ENCODE data around the gene PDE6G. TPM values are rescaled to one million over a fixed set of nuclear protein-coding genes. Genes with fewer than 3 reads are reported as not detected.
A peak's percentile ranks its signal among the peaks of the same experiment; 100 is the strongest.

The PDE6G gene
- total and polyA plus RNA-seq, 4 donors, result 0.43 to 0.58 TPM; not detected in 2

DNA sequence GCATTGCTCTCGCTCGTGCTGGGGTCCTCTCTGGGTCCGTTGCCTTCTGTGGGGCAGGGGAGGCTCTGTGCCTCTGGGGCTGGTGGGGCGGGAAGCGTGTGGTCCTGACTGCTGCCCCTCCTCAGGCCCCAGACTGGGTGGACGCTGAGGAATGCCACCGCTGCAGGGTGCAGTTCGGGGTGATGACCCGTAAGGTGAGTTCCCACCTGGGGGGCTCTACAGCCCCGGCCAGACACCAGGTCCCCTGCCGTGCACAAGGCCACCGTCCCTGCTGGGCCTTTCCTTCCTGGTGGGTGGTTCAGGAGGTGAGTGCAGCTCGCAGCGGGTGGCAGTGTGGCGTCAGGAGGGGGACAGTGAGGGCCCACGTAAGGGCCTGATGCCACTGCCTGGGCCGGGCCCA lies 34.2 kb upstream of the PDE6G start:
- intact Hi-C loops (cut with DNase I), result no loop called here
- peaks cover 5 to 7% of the 10 kb centered on the region in 2 donors for H3K36me3 ChIP-seq (ENCODE audit: control insufficient read depth in 1 of 2, insufficient read depth in 2 of 2, low read length in 1 of 2)
- H3K27me3 ChIP-seq (ENCODE audit: control insufficient read depth in 1 of 2, insufficient read depth in 2 of 2, low read length in 1 of 2), result no peaks in the 10 kb centered on the region
- H3K4me1 ChIP-seq (ENCODE audit: control insufficient read depth in 1 of 2, insufficient read depth in 2 of 2, low read length in 2 of 2), result no peaks in the 10 kb centered on the region
- H3K27ac ChIP-seq (ENCODE audit: low read depth in 1 of 2, low read length in 2 of 2), result no peak overlapping the region
- DNase-seq (no peak), ATAC-seq (ENCODE audit: low FRiP score) (no peak)
- 84 to 85% methylated on average over 17 of the region's 17 CpGs for WGBS, 2 donors
- no peak overlapping the region for H3K4me3 ChIP-seq (ENCODE audit: low read length in 2 of 2)
- no peaks in the 10 kb centered on the region for H3K9me3 ChIP-seq (ENCODE audit: control insufficient read depth, low read length)

DNA sequence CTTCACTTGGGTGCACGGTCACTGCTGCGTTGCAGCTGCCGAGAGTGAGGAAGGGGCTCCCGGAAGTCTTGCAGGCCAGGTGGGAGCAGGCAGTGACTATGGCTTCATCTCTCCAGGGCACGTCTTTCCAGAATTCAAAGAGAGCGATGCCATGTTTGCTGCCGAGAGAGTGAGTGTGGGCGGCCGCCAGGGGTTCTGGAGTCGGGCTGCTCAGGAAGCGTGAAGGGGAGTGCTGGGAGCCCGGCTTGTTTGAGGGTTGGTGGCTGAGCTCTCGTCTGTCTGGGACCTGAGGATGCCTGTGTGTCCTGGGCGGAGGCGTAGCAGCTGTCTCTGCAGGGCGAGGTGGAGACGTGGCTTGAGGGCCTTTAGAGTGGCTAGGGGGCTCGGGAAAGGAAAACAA lies 33.7 kb upstream of the PDE6G start:
- intact Hi-C loops (cut with DNase I), result no loop called here
- no peaks in the 10 kb centered on the region for H3K9me3 ChIP-seq (ENCODE audit: control insufficient read depth, low read length)
- H3K36me3 ChIP-seq (ENCODE audit: control insufficient read depth in 1 of 2, insufficient read depth in 2 of 2, low read length in 1 of 2), result peaks cover 0 to 5% of the 10 kb centered on the region in 2 donors
- DNase-seq (no peak), ATAC-seq (ENCODE audit: low FRiP score) (no peak)
- 85 to 91% methylated on average over 18 of the region's 18 CpGs for WGBS, 2 donors
- H3K4me1 ChIP-seq (ENCODE audit: control insufficient read depth in 1 of 2, insufficient read depth in 2 of 2, low read length in 2 of 2), result no peaks in the 10 kb centered on the region
- no peak overlapping the region for H3K4me3 ChIP-seq (ENCODE audit: low read length in 2 of 2)
- H3K27me3 ChIP-seq (ENCODE audit: control insufficient read depth in 1 of 2, insufficient read depth in 2 of 2, low read length in 1 of 2), result no peaks in the 10 kb centered on the region
- no peak overlapping the region for H3K27ac ChIP-seq (ENCODE audit: low read depth in 1 of 2, low read length in 2 of 2)

DNA sequence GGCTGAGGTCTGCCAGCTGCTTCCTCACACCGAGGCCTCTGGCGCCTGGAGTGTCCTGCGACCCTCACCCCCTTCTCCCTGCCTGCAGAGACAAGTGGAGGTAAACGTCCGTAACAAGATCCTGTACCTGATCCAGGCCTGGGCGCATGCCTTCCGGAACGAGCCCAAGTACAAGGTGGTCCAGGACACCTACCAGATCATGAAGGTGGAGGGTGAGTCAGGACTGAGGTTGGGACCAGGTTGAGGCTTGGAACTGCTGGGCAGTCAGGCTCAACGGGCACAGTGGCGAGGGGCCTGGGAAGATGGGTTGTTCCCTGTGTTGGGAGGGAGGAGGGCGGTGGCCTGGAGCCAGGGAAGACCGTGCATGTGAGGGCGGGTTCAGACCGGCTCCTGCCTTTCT lies 32.3 kb upstream of the PDE6G start:
- intact Hi-C loops (cut with DNase I), result no loop called here
- H3K9me3 ChIP-seq (ENCODE audit: control insufficient read depth, low read length), result no peaks in the 10 kb centered on the region
- peaks cover 0 to 2% of the 10 kb centered on the region in 2 donors for H3K36me3 ChIP-seq (ENCODE audit: control insufficient read depth in 1 of 2, insufficient read depth in 2 of 2, low read length in 1 of 2)
- H3K4me3 ChIP-seq (ENCODE audit: low read length in 2 of 2), result no peak overlapping the region
- 87 to 93% methylated on average over 14 of the region's 14 CpGs for WGBS, 2 donors
- ATAC-seq (ENCODE audit: low FRiP score) (no peak), DNase-seq (no peak)
- no peak overlapping the region for H3K27ac ChIP-seq (ENCODE audit: low read depth in 1 of 2, low read length in 2 of 2)
- H3K4me1 ChIP-seq (ENCODE audit: control insufficient read depth in 1 of 2, insufficient read depth in 2 of 2, low read length in 2 of 2), result no peaks in the 10 kb centered on the region
- H3K27me3 ChIP-seq (ENCODE audit: control insufficient read depth in 1 of 2, insufficient read depth in 2 of 2, low read length in 1 of 2), result no peaks in the 10 kb centered on the region

GRCh38 chr17:81687770-81688541 lies 31.6 kb upstream of the PDE6G start:
- H3K36me3 ChIP-seq (ENCODE audit: control insufficient read depth in 1 of 2, insufficient read depth in 2 of 2, low read length in 1 of 2), result peaks cover 0 to 2% of the 10 kb centered on the region in 2 donors
- WGBS, 2 donors, result 92 to 94% methylated on average over 39 to 41 of the region's 41 CpGs
- intact Hi-C loops (cut with DNase I), result no loop called here

GRCh38 chr17:81686614-81687013 lies 30.3 kb upstream of the PDE6G start:
- peaks cover 0 to 2% of the 10 kb centered on the region in 2 donors for H3K36me3 ChIP-seq (ENCODE audit: control insufficient read depth in 1 of 2, insufficient read depth in 2 of 2, low read length in 1 of 2)
- DNase-seq, result no peak
- intact Hi-C loops (cut with DNase I), result no loop called here
- H3K4me1 ChIP-seq (ENCODE audit: control insufficient read depth in 1 of 2, insufficient read depth in 2 of 2, low read length in 2 of 2), result no peaks in the 10 kb centered on the region
- H3K4me3 ChIP-seq (ENCODE audit: low read length in 2 of 2), result no peak overlapping the region
- no peak overlapping the region for H3K27ac ChIP-seq (ENCODE audit: low read depth in 1 of 2, low read length in 2 of 2)
- H3K27me3 ChIP-seq (ENCODE audit: control insufficient read depth in 1 of 2, insufficient read depth in 2 of 2, low read length in 1 of 2), result no peaks in the 10 kb centered on the region
- WGBS, 2 donors, result 79 to 80% methylated on average over 18 to 20 of the region's 20 CpGs
- H3K9me3 ChIP-seq (ENCODE audit: control insufficient read depth, low read length), result no peaks in the 10 kb centered on the region
- no peak for ATAC-seq (ENCODE audit: low FRiP score)

More at GRCh38 chr17:81687770-81688541, 31.6 kb upstream of the PDE6G start:
- DNase-seq (no peak), ATAC-seq (ENCODE audit: low FRiP score) (no peak)
- Histone ChIP-seq H3K4me3 (ENCODE audit: low read length in 2 of 2) (no peak overlapping the region), H3K27me3 (ENCODE audit: control insufficient read depth in 1 of 2, insufficient read depth in 2 of 2, low read length in 1 of 2) (no peaks in the 10 kb centered on the region), H3K27ac (ENCODE audit: low read depth in 1 of 2, low read length in 2 of 2) (no peak overlapping the region), H3K4me1 (ENCODE audit: control insufficient read depth in 1 of 2, insufficient read depth in 2 of 2, low read length in 2 of 2) (no peaks in the 10 kb centered on the region), H3K9me3 (ENCODE audit: control insufficient read depth, low read length) (no peaks in the 10 kb centered on the region)

DNA sequence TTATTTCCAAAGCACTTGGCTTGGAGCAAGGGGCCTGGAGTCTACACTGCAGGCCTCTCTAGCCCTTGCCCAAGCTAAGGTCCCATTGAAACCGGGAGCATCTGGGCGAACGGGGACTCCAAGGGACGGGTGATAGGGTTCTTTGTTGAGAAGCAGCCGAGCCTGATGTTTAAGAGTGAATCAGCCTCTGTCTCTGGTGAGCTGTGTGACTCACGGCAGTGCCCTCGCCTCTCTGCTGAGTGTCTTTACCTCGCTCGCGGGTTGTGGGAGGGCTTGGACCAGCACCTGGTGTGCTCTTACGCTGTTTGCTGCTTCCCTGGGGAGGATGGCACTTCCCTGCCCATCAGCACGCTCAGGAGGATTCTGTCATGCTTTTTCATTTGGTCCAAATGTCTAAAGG lies 28.8 kb upstream of the PDE6G start:
- Histone ChIP-seq H3K27ac (ENCODE audit: low read depth in 1 of 2, low read length in 2 of 2) (no peak overlapping the region), H3K4me1 (ENCODE audit: control insufficient read depth in 1 of 2, insufficient read depth in 2 of 2, low read length in 2 of 2) (no peaks in the 10 kb centered on the region), H3K27me3 (ENCODE audit: control insufficient read depth in 1 of 2, insufficient read depth in 2 of 2, low read length in 1 of 2) (no peaks in the 10 kb centered on the region), H3K9me3 (ENCODE audit: control insufficient read depth, low read length) (no peaks in the 10 kb centered on the region), H3K4me3 (ENCODE audit: low read length in 2 of 2) (peak overlapping the region in 1 of 2 donors; percentile 93), H3K36me3 (ENCODE audit: control insufficient read depth in 1 of 2, insufficient read depth in 2 of 2, low read length in 1 of 2) (no peaks in the 10 kb centered on the region)
- intact Hi-C loops (cut with DNase I), result no loop called here
- 80% methylated on average over 12 of the region's 12 CpGs for WGBS, 2 donors
- no peak for DNase-seq
- no peak for ATAC-seq (ENCODE audit: low FRiP score)

DNA sequence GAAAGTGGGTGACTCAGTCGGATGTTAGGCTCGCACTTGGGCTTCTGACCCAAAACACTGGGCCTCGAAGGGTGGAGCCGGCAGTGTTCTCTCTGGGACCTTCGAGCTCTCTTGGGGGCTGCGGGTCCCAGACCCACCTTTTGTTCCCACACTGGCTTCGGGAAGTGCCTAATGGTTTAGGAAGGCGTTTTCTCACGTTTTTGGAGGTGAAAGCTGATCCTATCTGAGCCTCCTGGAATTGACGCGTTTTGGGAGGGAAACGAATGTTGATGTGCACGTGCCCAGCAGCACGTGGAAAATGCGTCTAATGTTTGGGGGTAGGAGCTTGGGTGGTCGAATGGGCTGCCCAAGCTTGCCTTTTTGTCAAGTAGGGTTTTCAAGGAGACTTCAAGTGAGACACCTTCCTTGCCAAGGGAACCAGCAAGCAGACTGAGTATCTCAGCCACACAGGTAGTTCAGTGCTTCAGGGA lies 28.1 kb upstream of the PDE6G start:
- H3K4me3 ChIP-seq (ENCODE audit: low read length in 2 of 2), result peak overlapping the region; percentile 90 to 93
- 4% methylated on average over 16 of the region's 16 CpGs for WGBS, 2 donors
- DNase-seq (peak in 1 of 2 donors; percentile 72), ATAC-seq (ENCODE audit: low FRiP score) (no peak)
- intact Hi-C loops (cut with DNase I), result no loop called here
- H3K27me3 ChIP-seq (ENCODE audit: control insufficient read depth in 1 of 2, insufficient read depth in 2 of 2, low read length in 1 of 2), result no peaks in the 10 kb centered on the region
- H3K27ac ChIP-seq (ENCODE audit: low read depth in 1 of 2, low read length in 2 of 2), result no peak overlapping the region
- H3K9me3 ChIP-seq (ENCODE audit: control insufficient read depth, low read length), result no peaks in the 10 kb centered on the region
- no peaks in the 10 kb centered on the region for H3K4me1 ChIP-seq (ENCODE audit: control insufficient read depth in 1 of 2, insufficient read depth in 2 of 2, low read length in 2 of 2)
- H3K36me3 ChIP-seq (ENCODE audit: control insufficient read depth in 1 of 2, insufficient read depth in 2 of 2, low read length in 1 of 2), result no peaks in the 10 kb centered on the region

DNA sequence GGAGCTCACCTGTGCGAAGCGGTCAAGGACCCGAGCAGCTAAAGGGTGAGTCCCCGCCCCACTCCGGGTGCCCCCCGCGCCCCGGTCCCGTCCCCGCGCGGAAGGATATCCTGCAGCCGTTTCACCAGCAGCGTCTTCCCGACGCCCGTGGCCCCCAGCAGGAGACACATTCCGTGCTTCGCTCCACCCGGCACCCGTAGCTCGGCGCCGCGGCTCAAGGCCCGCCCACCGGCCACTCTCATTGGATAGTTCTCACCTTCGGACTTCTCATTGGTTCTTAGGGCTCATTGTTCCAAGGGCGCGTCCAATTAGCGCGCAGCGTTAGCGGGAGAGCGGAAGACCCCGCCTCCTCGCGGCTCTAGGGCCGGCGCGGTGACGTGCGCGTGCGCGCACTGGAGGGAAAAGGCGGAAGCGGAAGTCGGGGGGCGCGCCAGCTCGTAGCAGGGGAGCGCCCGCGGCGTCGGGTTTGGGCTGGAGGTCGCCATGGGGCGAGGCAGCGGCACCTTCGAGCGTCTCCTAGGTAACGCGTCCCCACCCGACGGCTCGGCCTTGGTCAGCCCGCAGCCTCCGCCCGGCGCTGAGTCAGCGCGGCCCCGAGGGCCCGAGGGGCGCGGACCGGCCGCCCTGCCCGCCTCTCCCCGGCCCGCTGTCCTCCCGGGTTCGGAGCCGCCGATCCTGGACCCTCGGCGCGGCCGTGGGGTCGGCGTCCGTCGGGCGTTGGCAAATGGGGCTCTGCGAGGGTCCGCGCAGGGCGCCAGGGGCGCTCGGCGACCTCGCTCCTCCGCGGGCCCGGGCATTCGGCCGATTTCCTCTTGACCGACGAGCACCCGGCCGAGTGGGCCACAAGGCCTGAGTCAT lies 27.5 kb upstream of the PDE6G start, which contains the start of the genes ARL16 and HGS:
TSS of gene ARL16 (minus strand) at position 214 of the 858 bp plus-strand sequence. CDS start at position 170, 44 bp downstream.
TSS of gene HGS (plus strand) at position 428 of the 858 bp plus-strand sequence. CDS start at position 484, 56 bp downstream.
- Histone ChIP-seq H3K27me3 (ENCODE audit: control insufficient read depth in 1 of 2, insufficient read depth in 2 of 2, low read length in 1 of 2) (no peaks in the 10 kb centered on the region), H3K4me1 (ENCODE audit: control insufficient read depth in 1 of 2, insufficient read depth in 2 of 2, low read length in 2 of 2) (no peaks in the 10 kb centered on the region), H3K27ac (ENCODE audit: low read depth in 1 of 2, low read length in 2 of 2) (peak within 1 kb of the TSS in 1 of 2 donors; percentile 49), H3K4me3 (ENCODE audit: low read length in 2 of 2) (peak within 1 kb of the TSS; percentile 90 to 97), H3K36me3 (ENCODE audit: control insufficient read depth in 1 of 2, insufficient read depth in 2 of 2, low read length in 1 of 2) (no peaks in the 10 kb centered on the region), H3K9me3 (ENCODE audit: control insufficient read depth, low read length) (no peaks in the 10 kb centered on the region)
- intact Hi-C loops (cut with DNase I), result no loop called here
- ATAC-seq (ENCODE audit: low FRiP score), result peak; percentile 98
- DNase-seq, result peak; percentile 99 to 100
- 0 to 1% methylated on average over 105 to 112 of the region's 112 CpGs for WGBS, 2 donors
